Neuron (in vitro differentiated cells): ENCODE results near the gene RAB11FIP2.

Source experiments
- H2AFZ ChIP-seq: one replicate; pipeline ENCODE4 v1.6.1; 2013; ENCODE audit warnings: low read depth, mild to moderate bottlenecking, inconsistent platforms, low read length, moderate library complexity
- H3K27me3 ChIP-seq: one replicate; pipeline ENCODE4 v1.6.1; 2013; ENCODE audit warnings: low read length; ENCODE audit not compliant: insufficient read depth
- H3K36me3 ChIP-seq: one replicate; pipeline ENCODE4 v1.6.1; 2013; ENCODE audit warnings: low read length; ENCODE audit not compliant: insufficient read depth
- H3K4me1 ChIP-seq: one replicate; pipeline ENCODE4 v1.6.1; 2013; ENCODE audit warnings: low read length; ENCODE audit not compliant: insufficient read depth
- H3K4me3 ChIP-seq: 2 replicates; pipeline ENCODE4 v1.5.1; 2013; ENCODE audit warnings: mild to moderate bottlenecking, low read length, moderate library complexity
- H3K9me3 ChIP-seq: one replicate; pipeline ENCODE4 v1.6.1; 2013; ENCODE audit warnings: low read length

RAB11FIP2 gene

DNA sequence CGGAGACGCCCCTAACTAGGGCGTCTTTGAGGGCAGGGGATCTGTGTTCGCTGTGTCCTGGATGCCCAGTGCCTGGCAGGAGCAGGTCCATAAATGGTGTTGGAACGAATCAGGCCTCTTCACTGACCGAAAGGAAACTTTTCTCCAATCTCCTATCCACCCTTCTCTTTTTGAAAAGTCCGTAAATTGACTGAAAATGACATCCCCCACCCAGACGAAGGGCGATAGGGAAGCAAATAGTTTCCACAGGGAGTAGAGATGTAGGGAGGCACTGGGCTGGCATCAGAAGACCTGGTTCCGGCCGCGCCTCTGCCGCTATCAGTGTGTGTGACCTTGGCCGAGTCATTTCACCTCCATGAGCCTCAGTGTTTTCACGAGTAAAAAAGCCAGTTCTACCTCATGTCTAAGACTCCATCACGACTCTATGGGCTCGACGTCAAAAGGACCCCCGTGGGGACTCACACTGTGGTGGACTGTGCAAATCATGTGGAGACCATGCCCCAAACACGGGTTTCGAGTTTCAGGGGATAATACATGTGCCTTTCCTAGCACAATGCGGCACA lies 497 bp upstream of the RAB11FIP2 start:
- Histone ChIP-seq H3K36me3 (no peaks in the 10 kb centered on the region), H2AFZ (peak overlapping the region; percentile 87), H3K9me3 (no peaks in the 10 kb centered on the region), H3K27me3 (no peaks in the 10 kb centered on the region), H3K4me1 (peaks cover 17% of the 10 kb centered on the region), H3K4me3 (peak overlapping the region; percentile 88)

DNA sequence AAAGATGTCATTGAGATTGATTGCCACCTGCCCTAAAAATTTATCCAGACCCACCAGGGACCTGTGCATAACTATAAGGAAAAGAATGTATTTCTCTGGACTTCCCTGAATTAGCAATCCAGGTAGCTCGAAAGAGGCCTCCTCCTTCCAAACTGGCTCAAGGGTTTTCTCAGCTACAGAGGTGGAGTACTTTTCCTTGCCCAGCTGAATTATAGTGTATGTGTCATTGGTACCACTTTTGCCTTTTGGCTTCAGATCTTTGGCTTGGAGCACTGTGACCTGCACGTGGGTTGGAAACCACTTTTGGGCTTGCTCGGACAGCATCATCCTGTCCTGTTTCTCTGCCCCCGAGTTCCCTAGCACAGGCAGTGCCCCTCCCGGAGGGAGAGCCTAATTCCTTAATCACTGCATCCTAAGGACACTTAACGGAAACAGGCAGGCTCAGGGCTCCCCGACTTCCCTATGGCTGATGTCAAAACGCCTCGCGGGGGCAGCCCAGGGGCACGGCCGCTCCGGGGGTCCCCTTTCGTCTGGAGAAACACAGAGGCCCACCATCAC lies 825 bp downstream of the RAB11FIP2 start:
- peaks cover 17% of the 10 kb centered on the region for H3K4me1 ChIP-seq
- H3K9me3 ChIP-seq, result no peaks in the 10 kb centered on the region
- H2AFZ ChIP-seq, result peak overlapping the region; percentile 87
- no peaks in the 10 kb centered on the region for H3K27me3 ChIP-seq
- H3K36me3 ChIP-seq, result no peaks in the 10 kb centered on the region
- H3K4me3 ChIP-seq, result peak overlapping the region; percentile 88

DNA sequence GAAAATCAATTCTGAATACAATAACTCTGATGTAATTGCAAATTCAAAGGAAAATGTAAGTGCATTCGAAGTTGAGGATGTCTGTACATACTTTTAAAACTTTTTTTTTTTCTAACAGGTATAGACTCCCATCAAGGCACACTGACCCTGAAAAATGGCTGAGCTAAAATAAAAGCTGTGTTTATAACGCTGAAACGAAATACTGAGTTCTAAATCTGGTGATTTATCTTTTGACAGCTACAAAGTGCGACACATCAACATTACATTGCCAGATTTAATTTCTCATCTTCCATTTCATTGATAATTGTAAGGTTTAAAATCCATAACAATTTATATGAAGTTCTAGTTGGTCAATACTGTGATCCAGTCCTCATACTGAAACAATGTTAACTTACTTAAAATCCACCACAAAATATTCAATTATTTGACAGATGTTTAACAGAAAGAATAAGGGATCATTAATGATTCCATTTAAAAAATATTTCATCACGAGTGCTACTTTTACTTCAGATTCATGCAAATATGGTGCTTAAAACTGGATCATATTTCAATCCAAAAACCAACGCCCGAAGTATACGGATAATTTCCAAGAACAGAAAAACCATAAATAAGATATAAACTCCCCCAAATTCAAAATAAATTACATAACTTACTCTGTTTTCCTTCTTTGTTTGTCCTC lies 1.4 kb downstream of the RAB11FIP2 start:
- Histone ChIP-seq H3K27me3 (no peaks in the 10 kb centered on the region), H3K4me3 (peak overlapping the region; percentile 88), H3K4me1 (peaks cover 17% of the 10 kb centered on the region), H3K9me3 (no peaks in the 10 kb centered on the region), H3K36me3 (no peaks in the 10 kb centered on the region), H2AFZ (no peak overlapping the region)

DNA sequence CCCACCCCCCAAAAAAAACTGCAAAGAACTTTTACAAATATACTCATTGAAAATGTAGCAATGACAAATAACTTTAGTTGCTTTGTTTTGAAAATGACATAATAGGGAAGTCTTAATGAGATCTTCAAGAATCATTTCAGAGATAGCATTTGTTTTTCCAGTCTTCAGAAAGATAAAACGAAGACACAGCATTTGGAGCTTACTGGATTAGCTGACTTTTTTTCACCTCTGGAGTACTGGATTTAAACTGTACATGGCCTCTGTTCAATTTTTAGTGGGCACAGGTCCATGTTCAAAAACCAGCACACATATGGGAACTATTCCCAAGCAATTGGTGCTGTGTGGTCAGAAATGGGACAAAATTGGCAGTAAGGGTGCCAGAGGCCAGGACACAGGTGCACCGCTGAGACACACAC lies 3.9 kb downstream of the RAB11FIP2 start:
- no peak overlapping the region for H3K4me3 ChIP-seq
- no peaks in the 10 kb centered on the region for H3K9me3 ChIP-seq
- no peak overlapping the region for H2AFZ ChIP-seq
- H3K4me1 ChIP-seq, result peaks cover 17% of the 10 kb centered on the region
- H3K27me3 ChIP-seq, result no peaks in the 10 kb centered on the region
- H3K36me3 ChIP-seq, result no peaks in the 10 kb centered on the region

DNA sequence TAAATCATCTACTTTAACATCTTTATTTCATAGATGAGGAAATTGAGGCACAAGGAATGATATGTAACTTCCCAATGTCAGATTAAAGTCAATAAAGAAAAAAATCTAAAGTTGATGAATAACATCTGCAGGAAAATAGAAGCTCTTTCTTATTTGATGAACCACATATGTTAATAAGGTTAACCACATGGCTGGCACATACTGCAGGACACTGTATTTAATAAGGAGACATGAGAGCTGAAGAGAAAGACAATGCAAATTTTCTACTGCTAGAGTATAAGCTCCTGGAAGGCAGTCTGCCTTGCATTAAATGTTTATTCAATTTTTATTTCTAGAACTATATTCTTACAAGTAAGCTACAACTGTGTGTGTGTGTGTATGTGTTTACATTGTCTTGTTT lies 4.4 kb downstream of the RAB11FIP2 start:
- H3K4me3 ChIP-seq, result no peak overlapping the region

DNA sequence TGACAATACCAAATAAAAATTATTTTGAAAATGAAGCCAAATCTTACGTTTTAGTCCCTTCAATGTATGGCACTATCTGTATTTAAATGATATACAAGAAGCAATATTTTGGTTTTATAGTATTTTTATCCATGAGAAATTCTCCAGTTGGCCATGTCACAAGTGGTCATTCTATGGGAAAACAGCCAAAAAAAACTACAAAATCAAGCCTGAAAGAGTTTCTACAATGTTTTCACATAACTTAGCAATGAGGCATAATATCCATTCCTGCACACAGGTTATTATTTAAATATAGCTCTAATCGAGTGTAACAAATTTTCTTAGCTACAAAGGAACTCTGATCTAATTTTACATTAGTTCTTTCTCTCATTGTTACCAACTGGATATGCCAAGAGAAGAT lies 5.4 kb downstream of the RAB11FIP2 start:
- H3K27me3 ChIP-seq, result no peaks in the 10 kb centered on the region
- H3K4me1 ChIP-seq, result peaks cover 13% of the 10 kb centered on the region
- H3K4me3 ChIP-seq, result no peak overlapping the region
- no peaks in the 10 kb centered on the region for H3K9me3 ChIP-seq
- no peaks in the 10 kb centered on the region for H3K36me3 ChIP-seq
- H2AFZ ChIP-seq, result no peak overlapping the region

More for the DNA sequence above, 4.4 kb downstream of the RAB11FIP2 start:
- Histone ChIP-seq H3K36me3 (no peaks in the 10 kb centered on the region), H3K4me1 (peaks cover 14% of the 10 kb centered on the region), H3K9me3 (no peaks in the 10 kb centered on the region), H2AFZ (no peak overlapping the region), H3K27me3 (no peaks in the 10 kb centered on the region)

DNA sequence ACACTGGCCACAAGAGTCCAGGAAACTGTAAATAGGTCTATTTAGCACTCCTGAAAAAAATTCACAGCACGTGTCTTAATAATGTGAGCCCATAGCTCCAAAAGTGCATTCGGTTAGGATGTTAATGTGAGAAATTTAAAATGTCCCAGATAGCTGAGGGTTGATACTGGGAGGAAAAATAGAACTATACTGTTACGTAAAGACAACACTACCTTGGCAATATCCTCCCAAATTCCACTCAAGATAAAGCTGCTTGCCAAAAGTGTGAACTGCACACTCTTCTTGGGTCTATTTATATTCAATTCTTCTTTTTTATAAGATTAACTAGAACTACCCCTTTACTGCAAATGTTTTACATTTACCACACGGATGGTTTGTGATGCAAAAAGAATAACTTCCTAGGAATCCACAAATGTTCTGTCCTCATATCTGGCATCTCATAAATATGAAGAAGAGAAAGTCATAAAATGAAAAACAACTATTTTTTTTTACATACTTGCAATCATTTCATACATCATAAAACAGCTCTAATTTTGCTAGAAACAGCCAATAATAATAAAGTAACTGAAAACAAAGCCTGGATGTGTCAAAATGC lies 10.4 kb downstream of the RAB11FIP2 start:
- Histone ChIP-seq H3K9me3 (no peaks in the 10 kb centered on the region), H2AFZ (no peak overlapping the region), H3K36me3 (peaks cover 7% of the 10 kb centered on the region), H3K27me3 (no peaks in the 10 kb centered on the region), H3K4me3 (no peak overlapping the region), H3K4me1 (no peaks in the 10 kb centered on the region)

DNA sequence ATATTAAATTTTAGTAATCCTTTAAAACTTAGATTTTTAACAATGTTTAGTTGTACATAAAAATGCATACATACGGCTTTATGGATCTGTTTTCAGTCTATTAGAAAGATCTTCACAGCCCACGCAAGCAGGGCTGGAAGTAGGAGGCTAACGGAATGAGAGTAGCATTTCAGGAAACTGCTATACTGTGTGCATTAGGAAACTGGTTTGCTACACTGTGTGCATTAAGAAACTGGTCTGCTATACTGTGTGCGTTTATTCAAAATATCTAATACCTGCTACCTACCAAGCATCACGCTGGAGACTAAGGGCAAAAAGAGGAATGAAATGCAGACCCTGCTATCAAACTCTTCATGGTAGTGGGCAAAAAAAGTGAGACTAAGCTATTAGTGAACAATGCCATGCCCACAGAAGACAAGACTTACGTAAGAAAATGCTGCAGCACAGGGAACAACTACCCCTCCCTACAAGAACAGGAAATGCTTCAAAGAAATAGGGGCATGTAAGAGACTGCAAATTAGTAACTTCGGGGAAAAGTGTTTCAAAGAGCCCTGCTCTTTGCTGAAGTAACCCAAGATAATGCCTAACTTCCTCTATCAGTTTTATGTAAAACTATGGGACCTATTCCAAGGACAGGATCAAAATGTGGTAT lies 11.3 kb downstream of the RAB11FIP2 start:
- peaks cover 7% of the 10 kb centered on the region for H3K36me3 ChIP-seq
- no peaks in the 10 kb centered on the region for H3K4me1 ChIP-seq
- no peak overlapping the region for H2AFZ ChIP-seq
- no peaks in the 10 kb centered on the region for H3K9me3 ChIP-seq
- no peak overlapping the region for H3K4me3 ChIP-seq
- no peaks in the 10 kb centered on the region for H3K27me3 ChIP-seq

DNA sequence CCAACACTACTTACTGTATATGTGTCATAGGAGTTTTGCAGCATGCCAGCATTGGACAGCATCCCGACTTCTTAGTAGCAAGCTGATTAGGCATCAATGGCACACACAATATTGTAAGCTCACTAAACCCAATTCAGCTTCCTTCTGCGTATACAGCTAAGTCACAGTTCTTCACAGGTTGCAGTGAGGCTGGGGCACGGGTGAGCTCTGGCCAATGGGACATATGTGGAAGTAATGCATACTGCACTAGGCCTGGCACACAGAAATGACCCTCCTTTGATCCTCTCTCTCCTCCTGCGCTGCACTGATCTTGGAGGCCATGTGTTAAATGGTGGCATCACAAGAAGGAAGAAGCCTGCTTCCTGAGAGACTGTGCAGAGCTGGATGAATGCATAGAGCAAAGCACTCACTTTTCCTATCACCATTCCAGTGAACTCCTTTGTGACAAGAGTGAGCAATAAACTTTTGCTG lies 11.9 kb downstream of the RAB11FIP2 start:
- Histone ChIP-seq H3K4me3 (no peak overlapping the region), H3K4me1 (no peaks in the 10 kb centered on the region), H3K27me3 (no peaks in the 10 kb centered on the region), H3K9me3 (no peaks in the 10 kb centered on the region), H2AFZ (no peak overlapping the region), H3K36me3 (peaks cover 7% of the 10 kb centered on the region)

DNA sequence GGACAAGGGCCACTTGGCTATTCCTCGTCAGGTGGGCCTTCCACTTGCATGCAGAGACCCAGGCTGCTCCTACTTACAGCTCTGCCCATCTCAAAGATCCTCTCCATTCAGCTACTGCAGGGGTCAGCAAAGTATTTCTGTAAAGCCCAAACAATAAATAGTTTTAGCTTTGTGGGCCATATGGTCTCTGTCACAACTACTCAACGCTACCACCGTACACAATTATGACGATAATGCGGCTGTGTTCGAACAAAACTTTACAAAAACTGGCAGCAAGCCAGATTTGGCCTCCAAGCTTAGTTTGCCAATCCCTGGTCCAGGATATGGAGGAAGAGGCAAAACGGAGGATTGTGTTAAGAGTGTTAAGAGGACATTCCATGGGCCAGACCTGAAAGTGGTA lies 12.8 kb downstream of the RAB11FIP2 start:
- no peak overlapping the region for H3K4me3 ChIP-seq
- H3K4me1 ChIP-seq, result no peaks in the 10 kb centered on the region
- H2AFZ ChIP-seq, result no peak overlapping the region
- H3K36me3 ChIP-seq, result peaks cover 7% of the 10 kb centered on the region
- no peaks in the 10 kb centered on the region for H3K27me3 ChIP-seq
- no peaks in the 10 kb centered on the region for H3K9me3 ChIP-seq

DNA sequence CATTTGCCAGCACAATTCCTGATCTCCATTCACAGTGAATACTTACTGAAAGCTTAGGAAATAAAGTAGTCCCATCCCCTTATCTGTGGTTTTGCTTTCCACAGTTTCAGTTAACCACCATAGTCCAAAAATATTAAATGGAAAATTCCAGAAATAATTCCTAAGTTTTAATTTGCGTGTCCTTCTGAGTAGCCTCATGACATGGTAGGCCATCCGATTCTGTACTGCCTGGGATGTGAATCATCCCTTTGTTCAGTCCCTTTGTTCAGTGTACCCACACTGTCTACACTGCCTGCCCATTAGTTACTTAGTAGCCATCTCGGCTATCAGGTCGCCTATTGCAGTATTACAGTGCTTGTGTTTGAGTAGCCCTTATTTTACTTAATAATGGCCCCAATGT lies 14.2 kb downstream of the RAB11FIP2 start:
- Histone ChIP-seq H2AFZ (no peak overlapping the region), H3K36me3 (peaks cover 7% of the 10 kb centered on the region), H3K4me3 (no peak overlapping the region), H3K9me3 (no peaks in the 10 kb centered on the region), H3K27me3 (no peaks in the 10 kb centered on the region), H3K4me1 (no peaks in the 10 kb centered on the region)

DNA sequence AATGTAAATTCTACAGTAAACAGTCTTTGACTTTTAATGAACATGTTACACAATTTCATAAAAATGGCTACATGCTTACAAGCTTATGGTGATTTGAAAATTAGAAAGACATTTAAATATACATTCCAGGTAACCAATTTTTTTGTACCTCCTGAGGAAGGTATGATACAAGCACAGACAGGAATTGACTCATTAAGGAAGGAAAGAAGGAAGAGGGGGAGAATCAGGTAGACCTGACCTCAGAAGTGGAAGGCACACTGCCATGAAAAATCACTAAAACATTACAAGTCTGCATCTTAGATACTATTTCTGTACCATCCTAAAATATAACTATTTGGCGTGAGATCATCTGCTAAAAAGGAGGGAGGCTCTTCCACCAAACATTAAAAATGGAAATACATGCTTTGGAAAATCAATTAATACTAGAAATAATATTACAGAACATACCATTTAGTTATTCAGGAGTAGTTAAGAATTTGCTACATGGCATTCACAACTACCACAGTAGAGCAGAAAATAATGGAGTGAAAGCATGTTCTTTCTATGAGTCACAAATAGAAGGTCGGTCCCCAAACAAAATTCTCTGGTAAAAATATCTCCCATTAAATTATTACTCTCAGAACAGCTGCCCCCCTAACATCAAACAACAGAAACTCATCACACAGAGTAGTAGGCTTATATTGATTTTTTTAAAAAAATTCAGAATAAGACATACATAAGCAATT lies 15.2 kb downstream of the RAB11FIP2 start:
- Histone ChIP-seq H3K27me3 (no peaks in the 10 kb centered on the region), H3K36me3 (peaks cover 7% of the 10 kb centered on the region), H3K4me3 (no peak overlapping the region), H2AFZ (no peak overlapping the region), H3K4me1 (no peaks in the 10 kb centered on the region), H3K9me3 (no peaks in the 10 kb centered on the region)
